Neural cell (in vitro differentiated cells): Measurements from ENCODE around the gene ADORA2A. TPM values are rescaled to one million over a fixed set of nuclear protein-coding genes. Genes with fewer than 3 reads are reported as not detected.

ENCODE experiments used
- H2AFZ ChIP-seq: fragments of 200-600, 300-800 bp; sonication (generic), shearing (Covaris generic); 2 replicates; pipeline ENCODE4 v1.6.0; 2014; ENCODE audit warnings: low read depth, mild to moderate bottlenecking, antibody characterized with exemption, low read length, moderate library complexity
- H3F3A ChIP-seq: fragments of 200-600 bp; shearing (Covaris generic); 2 replicates; pipeline ENCODE4 v1.6.1; 2016; ENCODE audit warnings: mild to moderate bottlenecking, moderate library complexity, mixed read lengths, antibody characterized with exemption, low read length; ENCODE audit not compliant: insufficient read depth, poor library complexity, severe bottlenecking
- H3K27ac ChIP-seq: fragments of 200-600, 300-800 bp; sonication (generic), shearing (Covaris generic); 2 replicates; pipeline ENCODE4 v1.5.1; 2014; ENCODE audit warnings: mild to moderate bottlenecking, low read length, moderate library complexity
- H3K27me3 ChIP-seq: fragments of 300-800, 200-600 bp; sonication (generic), shearing (Covaris generic); 2 replicates; pipeline ENCODE4 v1.6.0; 2014; ENCODE audit warnings: mild to moderate bottlenecking, low read depth, low read length, moderate library complexity; ENCODE audit not compliant: insufficient read depth
- H3K36me3 ChIP-seq: fragments of 300-800, 200-600 bp; sonication (generic), shearing (Covaris generic); 2 replicates; pipeline ENCODE4 v1.5.1; 2014; ENCODE audit warnings: mild to moderate bottlenecking, antibody characterized with exemption, low read length, moderate library complexity; ENCODE audit not compliant: insufficient read depth
- H3K4me2 ChIP-seq: fragments of 300-800, 200-600 bp; sonication (generic), shearing (Covaris generic); 2 replicates; pipeline ENCODE4 v1.6.0; 2014; ENCODE audit warnings: mild to moderate bottlenecking, low read length
- H3K4me3 ChIP-seq: fragments of 300-800, 200-600 bp; sonication (generic), shearing (Covaris generic); 2 replicates; pipeline ENCODE4 v1.5.1; 2014; ENCODE audit warnings: mild to moderate bottlenecking, low read length, moderate library complexity
- H3K79me2 ChIP-seq: fragments of 200-600 bp; shearing (Covaris generic); replicated peaks from 2 replicates; pipeline ENCODE4 v1.6.0; 2014; ENCODE audit warnings: mild to moderate bottlenecking, low read length, moderate library complexity; ENCODE audit not compliant: insufficient read depth
- H3K9ac ChIP-seq: fragments of 300-800, 200-600 bp; sonication (generic), shearing (Covaris generic); 2 replicates; pipeline ENCODE4 v1.6.1; 2016; ENCODE audit warnings: mild to moderate bottlenecking, low read length, mixed read lengths
- H3K9me2 ChIP-seq: fragments of 200-600 bp; shearing (Covaris generic); 2 replicates; pipeline ENCODE4 v1.6.1; 2016; ENCODE audit warnings: mild to moderate bottlenecking, low read length, mixed read lengths; ENCODE audit not compliant: insufficient read depth
- H3K9me3 ChIP-seq: fragments of 200-600, 300-800 bp; sonication (generic), shearing (Covaris generic); 2 replicates; pipeline ENCODE4 v1.6.1; 2016; ENCODE audit warnings: mild to moderate bottlenecking, mixed run types, low read length, moderate library complexity, mixed read lengths
- H4K20me1 ChIP-seq: fragments of 200-600 bp; shearing (Covaris generic); 2 replicates; pipeline ENCODE4 v1.6.1; 2016; ENCODE audit warnings: mild to moderate bottlenecking, mixed run types; ENCODE audit not compliant: insufficient read depth
- CTCF ChIP-seq: fragments of 450-650 bp; IDR thresholded peaks from 2 replicates; pipeline ENCODE4 v1.5.1; 2014; ENCODE audit warnings: antibody characterized with exemption, mild to moderate bottlenecking, moderate library complexity; ENCODE audit not compliant: poor library complexity, severe bottlenecking
- EP300 ChIP-seq: fragments of 450-650 bp; conservative IDR thresholded peaks from 2 replicates; pipeline ENCODE4 v1.6.1; 2014; ENCODE audit warnings: antibody characterized with exemption, mild to moderate bottlenecking, moderate library complexity; ENCODE audit not compliant: poor library complexity, severe bottlenecking
- EZH2 ChIP-seq: fragments of 200-600, 300-800 bp; shearing (Covaris generic), sonication (generic); IDR thresholded peaks from 2 replicates; pipeline ENCODE4 v1.6.1; 2014; ENCODE audit warnings: antibody characterized with exemption, low read length, borderline replicate concordance, mild to moderate bottlenecking; ENCODE audit not compliant: insufficient read depth, poor library complexity, severe bottlenecking
- MXI1 ChIP-seq: fragments of 450-650 bp; conservative IDR thresholded peaks from 2 replicates; pipeline ENCODE4 v1.6.1; 2014; ENCODE audit warnings: antibody characterized with exemption, mild to moderate bottlenecking; ENCODE audit not compliant: poor library complexity, severe bottlenecking
- POLR2AphosphoS5 ChIP-seq: IDR thresholded peaks from 2 replicates; pipeline ENCODE4 v1.6.1; 2012
- RAD21 ChIP-seq: fragments of 450-650 bp; conservative IDR thresholded peaks from 2 replicates; pipeline ENCODE4 v1.6.1; 2014; ENCODE audit warnings: antibody characterized with exemption, mild to moderate bottlenecking, moderate library complexity
- REST ChIP-seq: IDR thresholded peaks from 2 replicates; pipeline ENCODE4 v1.6.1; 2012; ENCODE audit warnings: borderline replicate concordance
- SMC3 ChIP-seq: fragments of 450-650 bp; conservative IDR thresholded peaks from 2 replicates; pipeline ENCODE4 v1.6.1; 2014; ENCODE audit warnings: antibody characterized with exemption, mild to moderate bottlenecking, moderate library complexity; ENCODE audit not compliant: poor library complexity
- TAF1 ChIP-seq: IDR thresholded peaks from 2 replicates; pipeline ENCODE4 v1.6.1; 2012; ENCODE audit warnings: low read depth
- polyA plus RNA-seq: library from polyadenylated mRNA; depleted of rRNA; stranded (reverse); fragments of >200 nt; gene quantifications from 2 replicates; pipeline ENCODE4 v1.2.3, GENCODE V29; 2014

ADORA2A gene
- polyA plus RNA-seq, 1 donor from 2014 or later: 2.9 TPM

- Histone ChIP-seq H3F3A (no peaks in the 10 kb centered on the region), H3K27me3 (no peaks in the 10 kb centered on the region), H3K27ac (no peak overlapping the region), H3K79me2 (no peaks in the 10 kb centered on the region), H3K9me2 (no peaks in the 10 kb centered on the region), H3K4me3 (no peak overlapping the region), H4K20me1 (no peaks in the 10 kb centered on the region), H2AFZ (no peak overlapping the region), H3K36me3 (no peaks in the 10 kb centered on the region), H3K4me2 (no peak overlapping the region), H3K9ac (no peak overlapping the region), H3K9me3 (no peaks in the 10 kb centered on the region)
- TF ChIP-seq EZH2: no peak
- TF ChIP-seq CTCF: no peak
- TF ChIP-seq EP300: no peak
- no peak for TF ChIP-seq RAD21
- no peak for TF ChIP-seq REST
- no peak for TF ChIP-seq POLR2AphosphoS5
- TF ChIP-seq SMC3: no peak
- TF ChIP-seq MXI1: no peak
- no peak for TF ChIP-seq TAF1
These were observed 12.9 kb upstream of the ADORA2A start for GRCh38 chr22:24414523-24414922.

GRCh38 chr22:24414984-24415945, 12.1 kb upstream of the ADORA2A start:
- no peaks in the 10 kb centered on the region for H3K9me3 ChIP-seq
- H3K4me3 ChIP-seq: no peak overlapping the region
- H3F3A ChIP-seq: no peaks in the 10 kb centered on the region
- TF ChIP-seq SMC3: no peak
- no peak for TF ChIP-seq RAD21
- no peak for TF ChIP-seq POLR2AphosphoS5
- TF ChIP-seq TAF1: no peak
- no peak for TF ChIP-seq MXI1
- TF ChIP-seq CTCF: no peak
- no peak for TF ChIP-seq EZH2
- no peak for TF ChIP-seq REST
- no peak for TF ChIP-seq EP300
- no peak overlapping the region for H3K4me2 ChIP-seq
- H3K36me3 ChIP-seq: no peaks in the 10 kb centered on the region
- H3K9ac ChIP-seq: no peak overlapping the region
- H3K9me2 ChIP-seq: no peaks in the 10 kb centered on the region
- no peak overlapping the region for H2AFZ ChIP-seq
- no peaks in the 10 kb centered on the region for H4K20me1 ChIP-seq
- no peaks in the 10 kb centered on the region for H3K27me3 ChIP-seq
- H3K27ac ChIP-seq: no peak overlapping the region
- no peaks in the 10 kb centered on the region for H3K79me2 ChIP-seq
